Effector memory CD4-positive, alpha-beta T cell (primary cell): Measurements from ENCODE around the gene KIF18A.
"Not testable (repeated sequence)": the region's sequence is repeated elsewhere in the genome, so short reads cannot be mapped to it uniquely, and the experiment has no call there.

ENCODE experiments used
- DNase-seq, 3 donors: peaks; one replicate each; pipeline ENCODE4 v3.0.0-alpha.2; 2020
- H3K27ac ChIP-seq: 2 replicates; pipeline ENCODE4 v1.7.0; 2013; ENCODE audit warnings: mild to moderate bottlenecking, low read length, moderate library complexity; ENCODE audit not compliant: insufficient read depth, poor library complexity, severe bottlenecking
- H3K27me3 ChIP-seq: replicated peaks from 2 replicates; pipeline ENCODE4 v1.7.0; 2013; ENCODE audit warnings: mild to moderate bottlenecking, low read length; ENCODE audit not compliant: insufficient read depth, control insufficient read depth, poor library complexity, severe bottlenecking
- H3K36me3 ChIP-seq: 2 replicates; pipeline ENCODE4 v1.7.0; 2013; ENCODE audit warnings: mild to moderate bottlenecking, low read length, moderate library complexity; ENCODE audit not compliant: control insufficient read depth, insufficient read depth
- H3K4me1 ChIP-seq: 2 replicates; pipeline ENCODE4 v1.7.0; 2013; ENCODE audit warnings: low read length, mild to moderate bottlenecking; ENCODE audit not compliant: control insufficient read depth, insufficient read depth, poor library complexity, severe bottlenecking
- H3K4me3 ChIP-seq: 2 replicates; pipeline ENCODE4 v1.7.0; 2013; ENCODE audit warnings: low read length, low read depth, mild to moderate bottlenecking; ENCODE audit not compliant: insufficient read depth, poor library complexity, severe bottlenecking
- H3K9me3 ChIP-seq: 2 replicates; pipeline ENCODE4 v1.7.0; 2013; ENCODE audit warnings: mild to moderate bottlenecking, low read length, moderate library complexity; ENCODE audit not compliant: control insufficient read depth

Gene KIF18A

DNA sequence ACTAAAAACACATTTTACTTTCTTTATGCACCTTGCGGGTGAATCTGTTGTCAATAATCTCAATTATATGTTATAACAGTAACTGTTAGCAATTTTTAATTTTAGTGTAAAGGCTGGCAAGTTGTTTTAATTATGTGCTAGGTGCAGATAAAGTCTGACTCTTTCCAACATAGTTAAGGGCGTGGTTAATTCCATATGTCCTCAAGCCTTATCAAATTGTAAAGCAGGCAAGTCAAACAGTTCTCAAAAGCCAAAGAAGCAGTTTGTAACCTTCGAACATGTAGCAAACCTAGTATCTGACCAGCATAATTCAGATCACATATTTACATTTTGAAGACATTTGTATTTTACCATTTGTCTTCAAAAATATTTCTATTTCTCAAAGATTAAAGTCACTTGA is 29.4 kb upstream of the KIF18A start:
- peaks cover 5% of the 10 kb centered on the region for H3K9me3 ChIP-seq
- no peaks in the 10 kb centered on the region for H3K27me3 ChIP-seq
- H3K27ac ChIP-seq, result no peak overlapping the region
- H3K4me3 ChIP-seq, result no peak overlapping the region
- no peaks in the 10 kb centered on the region for H3K4me1 ChIP-seq
- H3K36me3 ChIP-seq, result no peaks in the 10 kb centered on the region
- DNase-seq, result no peak

DNA sequence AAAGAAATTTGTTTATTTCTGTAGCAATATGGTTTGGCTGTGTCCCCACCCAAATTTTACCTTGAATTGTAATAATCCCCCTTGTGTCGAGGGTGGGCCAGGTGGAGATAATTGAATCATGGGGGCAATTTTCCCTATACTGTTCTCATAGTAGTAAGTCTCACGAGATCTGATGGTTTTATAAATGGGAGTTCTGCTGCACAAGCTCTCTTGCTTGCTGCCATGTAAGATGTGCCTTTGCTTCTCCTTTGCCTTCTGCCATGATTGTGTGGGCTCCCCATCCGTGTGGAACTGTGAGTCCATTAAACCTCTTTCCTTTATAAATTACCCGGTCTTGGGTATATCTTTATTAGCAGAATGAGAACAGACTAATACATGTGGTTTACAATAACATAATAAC is 28.2 kb upstream of the KIF18A start:
- H3K27me3 ChIP-seq, H3K9me3 ChIP-seq, H3K4me1 ChIP-seq, H3K27ac ChIP-seq, H3K4me3 ChIP-seq, DNase-seq, H3K36me3 ChIP-seq: not testable (repeated sequence)

DNA sequence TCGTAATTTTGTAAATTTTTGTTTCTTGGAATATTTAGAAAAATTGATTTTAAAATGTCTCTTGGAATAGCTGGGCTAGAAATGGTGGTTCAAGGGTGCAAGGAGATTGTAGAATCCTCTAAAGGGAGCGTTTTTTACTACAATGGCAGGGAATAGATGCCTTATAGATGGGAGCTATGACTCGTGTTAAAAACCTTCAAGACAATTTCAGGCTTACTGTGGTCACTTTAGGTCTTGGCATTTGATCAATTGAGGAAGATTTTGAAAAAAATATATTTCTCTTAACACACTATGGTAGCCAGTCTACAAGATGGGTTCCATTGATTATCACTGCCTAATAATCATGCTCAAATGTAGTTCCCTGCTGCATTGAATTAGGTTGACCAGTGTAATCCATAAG is 25.2 kb upstream of the KIF18A start:
- H3K27ac ChIP-seq, result no peak overlapping the region
- DNase-seq, result no peak
- H3K27me3 ChIP-seq, result no peaks in the 10 kb centered on the region
- no peaks in the 10 kb centered on the region for H3K4me1 ChIP-seq
- no peak overlapping the region for H3K4me3 ChIP-seq
- H3K9me3 ChIP-seq, result no peaks in the 10 kb centered on the region
- H3K36me3 ChIP-seq, result no peaks in the 10 kb centered on the region

DNA sequence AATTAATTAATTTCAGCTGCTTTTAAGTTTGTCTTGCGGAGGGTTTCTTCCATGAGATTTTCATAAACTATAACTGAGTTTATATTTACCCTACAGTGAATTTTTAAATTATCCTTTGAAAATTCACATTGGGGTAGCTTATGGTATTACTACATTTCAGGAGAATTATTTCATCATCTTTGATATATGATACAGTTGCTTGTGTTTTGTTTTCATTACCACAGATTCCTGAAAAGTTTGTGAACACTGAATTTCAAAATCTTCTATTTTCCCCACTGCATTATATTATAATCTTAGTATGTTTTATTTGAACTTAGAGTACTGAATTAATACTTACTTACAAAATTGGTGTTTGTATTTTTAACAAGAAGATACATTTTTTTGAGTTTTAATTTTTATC is 24.6 kb upstream of the KIF18A start:
- Histone ChIP-seq H3K36me3 (no peaks in the 10 kb centered on the region), H3K27me3 (no peaks in the 10 kb centered on the region), H3K27ac (no peak overlapping the region), H3K9me3 (no peaks in the 10 kb centered on the region), H3K4me1 (no peaks in the 10 kb centered on the region), H3K4me3 (no peak overlapping the region)
- no peak for DNase-seq

- Histone ChIP-seq H3K27ac (no peak overlapping the region), H3K27me3 (no peaks in the 10 kb centered on the region), H3K9me3 (no peaks in the 10 kb centered on the region), H3K4me3 (no peak overlapping the region), H3K4me1 (no peaks in the 10 kb centered on the region), H3K36me3 (peaks cover 4% of the 10 kb centered on the region)
- DNase-seq, result no peak
Measured at GRCh38 chr11:28123151-28123581, 15.2 kb upstream of the KIF18A start.

- Histone ChIP-seq H3K27me3 (no peaks in the 10 kb centered on the region), H3K36me3 (peaks cover 3% of the 10 kb centered on the region), H3K4me3 (no peak overlapping the region), H3K4me1 (no peaks in the 10 kb centered on the region), H3K27ac (no peak overlapping the region), H3K9me3 (no peaks in the 10 kb centered on the region)
- no peak for DNase-seq
Measured at GRCh38 chr11:28117712-28118111, 9.8 kb upstream of the KIF18A start.

DNA sequence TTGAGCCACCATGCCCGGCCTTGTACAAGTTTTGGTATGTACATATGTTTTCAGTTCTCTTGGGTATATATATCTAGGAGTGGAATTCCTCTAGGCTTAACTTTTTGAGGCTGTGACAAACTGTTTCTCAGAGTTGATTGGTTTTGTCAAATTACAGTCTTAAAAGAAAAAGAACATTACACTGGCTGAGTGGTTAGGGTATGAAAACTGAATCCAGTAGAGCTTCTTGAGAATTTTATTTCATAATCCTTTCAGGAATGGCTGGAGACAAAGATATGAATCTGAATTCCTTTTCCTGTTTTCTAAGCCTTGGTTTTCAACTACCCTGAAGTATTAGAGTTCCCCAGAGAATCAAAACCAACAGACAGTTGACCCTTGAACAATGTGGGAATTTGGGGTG is 6.8 kb upstream of the KIF18A start:
- H3K4me1 ChIP-seq, result peaks cover 1% of the 10 kb centered on the region
- no peaks in the 10 kb centered on the region for H3K27me3 ChIP-seq
- H3K9me3 ChIP-seq, result no peaks in the 10 kb centered on the region
- H3K36me3 ChIP-seq, result peaks cover 3% of the 10 kb centered on the region
- DNase-seq, result no peak
- H3K4me3 ChIP-seq, result no peak overlapping the region
- H3K27ac ChIP-seq, result no peak overlapping the region

DNA sequence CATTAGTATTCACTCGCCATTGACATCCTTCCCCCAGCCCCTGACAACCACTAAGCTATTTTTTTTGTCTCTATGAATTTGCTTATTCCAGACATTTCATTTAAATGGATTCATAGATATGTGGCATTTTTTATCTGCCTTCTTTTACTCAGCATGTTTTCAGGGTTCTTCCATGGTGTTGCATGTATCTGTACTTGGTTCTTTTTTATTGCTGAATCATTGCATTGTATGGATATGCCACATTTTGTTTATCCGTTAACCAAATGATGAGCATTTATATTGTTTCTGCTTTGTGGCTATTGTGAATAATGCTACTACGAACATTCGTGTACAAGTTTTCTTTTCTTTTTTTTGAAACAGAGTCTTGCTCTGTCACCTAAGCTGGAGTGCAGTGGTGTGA is 6.2 kb upstream of the KIF18A start:
- Histone ChIP-seq H3K27ac (no peak overlapping the region), H3K4me3 (no peak overlapping the region), H3K9me3 (no peaks in the 10 kb centered on the region), H3K27me3 (no peaks in the 10 kb centered on the region), H3K36me3 (peaks cover 3% of the 10 kb centered on the region), H3K4me1 (peaks cover 3% of the 10 kb centered on the region)
- no peak for DNase-seq

DNA sequence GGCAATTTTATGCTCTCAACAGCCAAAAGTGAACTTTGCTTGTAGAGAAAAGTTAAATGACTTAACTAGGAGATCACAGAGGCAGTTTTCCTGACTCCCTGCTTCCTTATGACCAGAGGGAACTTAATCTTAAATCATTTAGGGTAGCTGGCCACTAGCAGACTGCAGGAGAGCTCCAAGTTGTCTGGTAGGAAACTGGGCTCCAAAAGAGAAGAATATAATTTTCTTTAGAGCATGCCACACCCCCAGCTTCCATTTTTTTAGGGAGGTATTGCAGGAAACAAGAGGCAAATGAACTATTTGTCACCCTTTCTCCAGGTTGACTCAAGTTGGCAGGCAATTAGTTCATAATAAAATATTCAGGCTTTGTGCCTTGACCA is 2.9 kb upstream of the KIF18A start:
- H3K4me3 ChIP-seq, result peak overlapping the region; percentile 77
- DNase-seq, result no peak
- H3K27me3 ChIP-seq, result no peaks in the 10 kb centered on the region
- H3K9me3 ChIP-seq, result no peaks in the 10 kb centered on the region
- peaks cover 3% of the 10 kb centered on the region for H3K36me3 ChIP-seq
- H3K4me1 ChIP-seq, result peaks cover 3% of the 10 kb centered on the region
- peak overlapping the region; percentile 79 for H3K27ac ChIP-seq

- Histone ChIP-seq H3K36me3 (peaks cover 3% of the 10 kb centered on the region), H3K4me3 (peak overlapping the region; percentile 77), H3K9me3 (no peaks in the 10 kb centered on the region), H3K4me1 (peaks cover 3% of the 10 kb centered on the region), H3K27ac (peak overlapping the region; percentile 79), H3K27me3 (no peaks in the 10 kb centered on the region)
- DNase-seq, result peak; percentile 3 to 29 (median 9)
Measured at GRCh38 chr11:28110108-28110820, 2.3 kb upstream of the KIF18A start.
